ENCODE data around the gene ZNF318. TPM values are rescaled to one million over a fixed set of nuclear protein-coding genes. Genes with fewer than 3 reads are reported as not detected.

Gene ZNF318
- total and polyA plus RNA-seq, 10 of the 15 experiments (the other 5 are each of a cell fraction or from before 2014, with no cell fraction given), result 3.4 to 79.8 (median 13.7) TPM

GRCh38 chr6:43310624-43311023 lies 58.8 kb downstream of the ZNF318 start (continued):
- TF ChIP-seq FOXM1 (IDR thresholded peaks at IDR 0.05; ENCODE audit: low read depth, low read length) (no peak), ZZZ3 (IDR thresholded peaks at IDR 0.05; ENCODE audit: control insufficient read depth, insufficient read length, low read depth) (no peak), SMARCA5 (IDR thresholded peaks at IDR 0.05) (no peak), JUNB (IDR thresholded peaks at IDR 0.05) (peak; percentile 24; the same call in 1 of the 2 replicates), SPI1 (IDR thresholded peaks at IDR 0.05; ENCODE audit: borderline replicate concordance, insufficient read depth, low read depth, low read length) (peak; percentile 72), HSF1 (IDR thresholded peaks at IDR 0.05; ENCODE audit: low read depth, low read length) (no peak)
- TF ChIP-seq, protein P1, sequence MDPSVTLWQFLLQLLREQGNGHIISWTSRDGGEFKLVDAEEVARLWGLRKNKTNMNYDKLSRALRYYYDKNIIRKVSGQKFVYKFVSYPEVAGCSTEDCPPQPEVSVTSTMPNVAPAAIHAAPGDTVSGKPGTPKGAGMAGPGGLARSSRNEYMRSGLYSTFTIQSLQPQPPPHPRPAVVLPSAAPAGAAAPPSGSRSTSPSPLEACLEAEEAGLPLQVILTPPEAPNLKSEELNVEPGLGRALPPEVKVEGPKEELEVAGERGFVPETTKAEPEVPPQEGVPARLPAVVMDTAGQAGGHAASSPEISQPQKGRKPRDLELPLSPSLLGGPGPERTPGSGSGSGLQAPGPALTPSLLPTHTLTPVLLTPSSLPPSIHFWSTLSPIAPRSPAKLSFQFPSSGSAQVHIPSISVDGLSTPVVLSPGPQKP (IDR thresholded peaks at IDR 0.05; ENCODE audit: low read depth, low read length), result no peak
- TF ChIP-seq, protein P2, sequence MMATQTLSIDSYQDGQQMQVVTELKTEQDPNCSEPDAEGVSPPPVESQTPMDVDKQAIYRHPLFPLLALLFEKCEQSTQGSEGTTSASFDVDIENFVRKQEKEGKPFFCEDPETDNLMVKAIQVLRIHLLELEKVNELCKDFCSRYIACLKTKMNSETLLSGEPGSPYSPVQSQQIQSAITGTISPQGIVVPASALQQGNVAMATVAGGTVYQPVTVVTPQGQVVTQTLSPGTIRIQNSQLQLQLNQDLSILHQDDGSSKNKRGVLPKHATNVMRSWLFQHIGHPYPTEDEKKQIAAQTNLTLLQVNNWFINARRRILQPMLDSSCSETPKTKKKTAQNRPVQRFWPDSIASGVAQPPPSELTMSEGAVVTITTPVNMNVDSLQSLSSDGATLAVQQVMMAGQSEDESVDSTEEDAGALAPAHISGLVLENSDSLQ (IDR thresholded peaks at IDR 0.05), result no peak
- TF ChIP-seq, protein P3, sequence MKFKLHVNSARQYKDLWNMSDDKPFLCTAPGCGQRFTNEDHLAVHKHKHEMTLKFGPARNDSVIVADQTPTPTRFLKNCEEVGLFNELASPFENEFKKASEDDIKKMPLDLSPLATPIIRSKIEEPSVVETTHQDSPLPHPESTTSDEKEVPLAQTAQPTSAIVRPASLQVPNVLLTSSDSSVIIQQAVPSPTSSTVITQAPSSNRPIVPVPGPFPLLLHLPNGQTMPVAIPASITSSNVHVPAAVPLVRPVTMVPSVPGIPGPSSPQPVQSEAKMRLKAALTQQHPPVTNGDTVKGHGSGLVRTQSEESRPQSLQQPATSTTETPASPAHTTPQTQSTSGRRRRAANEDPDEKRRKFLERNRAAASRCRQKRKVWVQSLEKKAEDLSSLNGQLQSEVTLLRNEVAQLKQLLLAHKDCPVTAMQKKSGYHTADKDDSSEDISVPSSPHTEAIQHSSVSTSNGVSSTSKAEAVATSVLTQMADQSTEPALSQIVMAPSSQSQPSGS (IDR thresholded peaks at IDR 0.05; ENCODE audit: low read length), result no peak
- TF ChIP-seq, protein P4, sequence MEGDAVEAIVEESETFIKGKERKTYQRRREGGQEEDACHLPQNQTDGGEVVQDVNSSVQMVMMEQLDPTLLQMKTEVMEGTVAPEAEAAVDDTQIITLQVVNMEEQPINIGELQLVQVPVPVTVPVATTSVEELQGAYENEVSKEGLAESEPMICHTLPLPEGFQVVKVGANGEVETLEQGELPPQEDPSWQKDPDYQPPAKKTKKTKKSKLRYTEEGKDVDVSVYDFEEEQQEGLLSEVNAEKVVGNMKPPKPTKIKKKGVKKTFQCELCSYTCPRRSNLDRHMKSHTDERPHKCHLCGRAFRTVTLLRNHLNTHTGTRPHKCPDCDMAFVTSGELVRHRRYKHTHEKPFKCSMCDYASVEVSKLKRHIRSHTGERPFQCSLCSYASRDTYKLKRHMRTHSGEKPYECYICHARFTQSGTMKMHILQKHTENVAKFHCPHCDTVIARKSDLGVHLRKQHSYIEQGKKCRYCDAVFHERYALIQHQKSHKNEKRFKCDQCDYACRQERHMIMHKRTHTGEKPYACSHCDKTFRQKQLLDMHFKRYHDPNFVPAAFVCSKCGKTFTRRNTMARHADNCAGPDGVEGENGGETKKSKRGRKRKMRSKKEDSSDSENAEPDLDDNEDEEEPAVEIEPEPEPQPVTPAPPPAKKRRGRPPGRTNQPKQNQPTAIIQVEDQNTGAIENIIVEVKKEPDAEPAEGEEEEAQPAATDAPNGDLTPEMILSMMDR (IDR thresholded peaks at IDR 0.05 in 2 of 3, conservative IDR thresholded peaks at IDR 0.05 in 1 of 3; ENCODE audit: control insufficient read depth in 2 of 3, extremely low read depth in 1 of 3, insufficient read depth in 1 of 3, low read depth in 3 of 3, low read length in 3 of 3), result no peak
